ENCODE data around the gene ZNF662.

ZNF662 gene

GRCh38 chr3:42926310-42926709, 20.4 kb downstream of the ZNF662 start:
- in situ Hi-C loops (cut with MboI; ENCODE audit: low pct_unique_long_range_greater_than_20kb, low sequenced_read_pairs, unreplicated experiment) = no loop called here
- no peak for DNase-seq (ENCODE audit: low spot score)
- TF ChIP-seq CTCF (IDR thresholded peaks at IDR 0.05; ENCODE audit: extremely low read depth, insufficient read depth, missing control alignments) = no peak

- in situ Hi-C loops (cut with MboI; ENCODE audit: low pct_unique_long_range_greater_than_20kb, low sequenced_read_pairs, unreplicated experiment) = no loop called here
- no peak for TF ChIP-seq CTCF (IDR thresholded peaks at IDR 0.05; ENCODE audit: extremely low read depth, insufficient read depth, missing control alignments)
- DNase-seq (ENCODE audit: low spot score) = no peak
These were observed 28.2 kb downstream of the ZNF662 start for GRCh38 chr3:42934111-42934510.

- no peak for TF ChIP-seq CTCF (IDR thresholded peaks at IDR 0.05; ENCODE audit: extremely low read depth, insufficient read depth, missing control alignments)
- DNase-seq (ENCODE audit: low spot score) = no peak
- in situ Hi-C loops (cut with MboI; ENCODE audit: low pct_unique_long_range_greater_than_20kb, low sequenced_read_pairs, unreplicated experiment) = no loop called here
These were observed 29.0 kb downstream of the ZNF662 start for GRCh38 chr3:42934910-42935309.

GRCh38 chr3:42935472-42935871, 29.5 kb downstream of the ZNF662 start:
- TF ChIP-seq CTCF (IDR thresholded peaks at IDR 0.05; ENCODE audit: extremely low read depth, insufficient read depth, missing control alignments) = no peak
- no peak for DNase-seq (ENCODE audit: low spot score)
- in situ Hi-C loops (cut with MboI; ENCODE audit: low pct_unique_long_range_greater_than_20kb, low sequenced_read_pairs, unreplicated experiment) = no loop called here

GRCh38 chr3:42936157-42936981, 30.4 kb downstream of the ZNF662 start:
- in situ Hi-C loops (cut with MboI; ENCODE audit: low pct_unique_long_range_greater_than_20kb, low sequenced_read_pairs, unreplicated experiment) = no loop called here
- no peak for TF ChIP-seq CTCF (IDR thresholded peaks at IDR 0.05; ENCODE audit: extremely low read depth, insufficient read depth, missing control alignments)
- no peak for DNase-seq (ENCODE audit: low spot score)

GRCh38 chr3:42937334-42937733, 31.4 kb downstream of the ZNF662 start:
- DNase-seq (ENCODE audit: low spot score) = no peak
- no peak for TF ChIP-seq CTCF (IDR thresholded peaks at IDR 0.05; ENCODE audit: extremely low read depth, insufficient read depth, missing control alignments)
- in situ Hi-C loops (cut with MboI; ENCODE audit: low pct_unique_long_range_greater_than_20kb, low sequenced_read_pairs, unreplicated experiment) = no loop called here
